H1 (cell line): Measurements from ENCODE around the gene COPA. TPM values are rescaled to one million over a fixed set of nuclear protein-coding genes. Genes with fewer than 3 reads are reported as not detected.

Source experiments
- CTCF ChIA-PET: fragments of 300-600 bp; sonication (Branson Sonifier 250); formaldehyde crosslinking; loops from one replicate; lab custom pipeline; 2021; ENCODE audit not compliant: partially characterized antibody; lab: Charles Lee
- POLR2A ChIA-PET: fragments of 300-600 bp; sonication (Branson Sonifier 250); formaldehyde crosslinking; loops from one replicate; lab custom pipeline; 2021; ENCODE audit warnings: inconsistent platforms; ENCODE audit not compliant: partially characterized antibody; lab: Charles Lee
- DNase-seq, 2 experiments: peaks; one replicate each; pipeline versions ENCODE4 v3.0.0 to v3.0.0-alpha.2; 2010 to 2022; ENCODE audit warnings: low spot score in 2 of 2, low read depth in 1 of 2, mixed read lengths in 1 of 2
- FAIRE-seq: peaks from 2 replicates; lab custom pipeline; 2011; peaks lifted over from hg19 to GRCh38; lab: Jason Lieb, UNC
- H2AFZ ChIP-seq: 2 replicates; pipeline ENCODE4 v1.8.1; 2012; ENCODE audit warnings: low read length, inconsistent platforms
- H2AK5ac ChIP-seq: 2 replicates; pipeline ENCODE4 v1.6.1; 2013; ENCODE audit warnings: low read depth, low read length
- H2BK120ac ChIP-seq: replicated peaks from 2 replicates; pipeline ENCODE3; 2013; ENCODE audit warnings: low read depth, low read length, inconsistent platforms
- H2BK12ac ChIP-seq: 2 replicates; pipeline ENCODE4 v1.6.1; 2013; ENCODE audit warnings: low read depth, low read length
- H2BK15ac ChIP-seq: 2 replicates; pipeline ENCODE4 v1.6.1; 2013; ENCODE audit warnings: low read length
- H2BK20ac ChIP-seq: 2 replicates; pipeline ENCODE4 v1.6.1; 2013; ENCODE audit warnings: low read length
- H2BK5ac ChIP-seq: 2 replicates; pipeline ENCODE4 v1.6.1; 2013; ENCODE audit warnings: low read depth, low read length
- H3K14ac ChIP-seq: 2 replicates; pipeline ENCODE4 v1.6.1; 2013; ENCODE audit warnings: inconsistent platforms; ENCODE audit not compliant: insufficient read length
- H3K18ac ChIP-seq: 2 replicates; pipeline ENCODE4 v1.6.1; 2013; ENCODE audit warnings: low read length; ENCODE audit errors: extremely low read depth
- H3K23ac ChIP-seq: 2 replicates; pipeline ENCODE4 v1.6.1; 2013; ENCODE audit warnings: inconsistent platforms; ENCODE audit not compliant: insufficient read length
- H3K23me2 ChIP-seq: 2 replicates; pipeline ENCODE4 v1.6.1; 2013; ENCODE audit warnings: low read depth, low read length
- H3K27ac ChIP-seq: 2 replicates; pipeline ENCODE4 v1.6.1; 2011; ENCODE audit warnings: low read depth, low read length, inconsistent platforms
- H3K27me3 ChIP-seq, 4 experiments: replicated peaks in 1 of 4; 1 replicate in 1 of 4; 2 replicates in 3 of 4; pipeline versions ENCODE4 v1.6.1 to v1.8.1; 2011 to 2013; ENCODE audit warnings: low read length in 3 of 4, mild to moderate bottlenecking in 3 of 4, inconsistent platforms in 2 of 4, mixed read lengths in 2 of 4, moderate library complexity in 1 of 4; ENCODE audit not compliant: control insufficient read depth in 3 of 4, insufficient read depth in 3 of 4; ENCODE audit errors: extremely low read depth in 1 of 4
- H3K36me3 ChIP-seq, 4 experiments: 2 replicates each; pipeline versions ENCODE4 v1.6.1 to v1.8.1; 2011 to 2013; ENCODE audit warnings: mild to moderate bottlenecking in 4 of 4, low read length in 3 of 4, moderate library complexity in 2 of 4, control low read depth in 1 of 4, inconsistent platforms in 1 of 4; ENCODE audit not compliant: insufficient read depth in 4 of 4, control insufficient read depth in 2 of 4
- H3K4ac ChIP-seq: replicated peaks from 2 replicates; pipeline ENCODE3; 2013; ENCODE audit warnings: low read length, low read depth, mixed read lengths, inconsistent platforms; ENCODE audit not compliant: insufficient read length
- H3K4me1 ChIP-seq, 4 experiments: replicated peaks in 1 of 4; 1 replicate in 1 of 4; 2 replicates in 3 of 4; pipeline versions ENCODE4 v1.6.1 to v1.8.1; 2011 to 2013; ENCODE audit warnings: low read length in 3 of 4, inconsistent platforms in 2 of 4, mixed read lengths in 1 of 4; ENCODE audit not compliant: insufficient read depth in 4 of 4, control insufficient read depth in 3 of 4
- H3K4me2 ChIP-seq, 2 experiments: 2 replicates each; pipeline versions ENCODE4 v1.6.1 to v1.8.1; 2011 to 2013; ENCODE audit warnings: low read depth in 2 of 2, low read length in 2 of 2, control low read depth in 1 of 2, inconsistent platforms in 1 of 2, mild to moderate bottlenecking in 1 of 2; ENCODE audit not compliant: insufficient read depth in 1 of 2
- H3K4me3 ChIP-seq, 4 experiments: fragments of 200-600, 300-600 bp in 1 of 4; sonication (generic), shearing (Covaris generic), sonication (Bioruptor Twin) in 1 of 4; 2 replicates each; pipeline versions ENCODE4 v1.5.1 to v1.8.1; 2011 to 2016; ENCODE audit warnings: low read length in 4 of 4, low read depth in 3 of 4, control low read depth in 2 of 4, inconsistent platforms in 2 of 4, mild to moderate bottlenecking in 2 of 4, mixed read lengths in 1 of 4, moderate library complexity in 1 of 4; ENCODE audit not compliant: insufficient read depth in 2 of 4; ENCODE audit errors: extremely low read depth in 1 of 4
- H3K56ac ChIP-seq: replicated peaks from 2 replicates; pipeline ENCODE3; 2013; ENCODE audit warnings: low read depth, mild to moderate bottlenecking, mixed read lengths, low read length, inconsistent platforms; ENCODE audit not compliant: insufficient read length
- H3K79me1 ChIP-seq: 2 replicates; pipeline ENCODE4 v1.6.1; 2013; ENCODE audit warnings: low read depth, low read length, control low read depth
- H3K79me2 ChIP-seq, 2 experiments: 2 replicates each; pipeline versions ENCODE4 v1.6.1 to v1.8.1; 2012 to 2013; ENCODE audit warnings: low read length in 2 of 2, mild to moderate bottlenecking in 2 of 2, inconsistent platforms in 1 of 2; ENCODE audit not compliant: insufficient read depth in 2 of 2, control insufficient read depth in 1 of 2
- H3K9ac ChIP-seq, 4 experiments: replicated peaks in 1 of 4; 1 replicate in 1 of 4; 2 replicates in 3 of 4; pipeline versions ENCODE4 v1.6.1 to v1.8.1; 2011 to 2013; ENCODE audit warnings: low read depth in 3 of 4, low read length in 3 of 4, control low read depth in 2 of 4, mild to moderate bottlenecking in 2 of 4, moderate library complexity in 2 of 4, inconsistent platforms in 1 of 4; ENCODE audit errors: extremely low read depth in 1 of 4
- H3K9me3 ChIP-seq, 2 experiments: 2 replicates each; pipeline versions ENCODE4 v1.6.1 to v1.8.1; 2012 to 2013; ENCODE audit warnings: mild to moderate bottlenecking in 2 of 2, moderate library complexity in 2 of 2, control low read depth in 1 of 2, inconsistent platforms in 1 of 2, low read depth in 1 of 2, low read length in 1 of 2, mixed read lengths in 1 of 2; ENCODE audit not compliant: insufficient read depth in 2 of 2
- H4K20me1 ChIP-seq, 2 experiments: replicated peaks in 1 of 2; 2 replicates each; pipeline versions ENCODE3 to v1.8.1; 2011 to 2013; ENCODE audit warnings: inconsistent platforms in 2 of 2, low read length in 2 of 2, mild to moderate bottlenecking in 1 of 2; ENCODE audit not compliant: insufficient read depth in 2 of 2, control insufficient read depth in 1 of 2
- H4K5ac ChIP-seq: 2 replicates; pipeline ENCODE4 v1.6.1; 2013; ENCODE audit warnings: low read length, low read depth, mixed read lengths, inconsistent platforms; ENCODE audit not compliant: insufficient read length
- H4K8ac ChIP-seq: 2 replicates; pipeline ENCODE4 v1.8.0; 2013; ENCODE audit warnings: mild to moderate bottlenecking, moderate library complexity, low read length, inconsistent platforms; ENCODE audit not compliant: insufficient read depth; ENCODE audit errors: extremely low read depth
- H4K91ac ChIP-seq: replicated peaks from 2 replicates; pipeline ENCODE3; 2013; ENCODE audit warnings: low read length, mixed read lengths, inconsistent platforms; ENCODE audit not compliant: insufficient read length
- ASH2L ChIP-seq: fragments of 200-600, 300-600 bp; sonication (generic); IDR thresholded peaks from one replicate; pipeline ENCODE4 v1.7.1; 2017; ENCODE audit warnings: low read length
- BACH1 ChIP-seq: IDR thresholded peaks from 2 replicates; pipeline ENCODE4 v1.6.1; 2012; ENCODE audit warnings: low read length, improper control_type of control experiment
- BRCA1 ChIP-seq: IDR thresholded peaks from 2 replicates; pipeline ENCODE4 v1.6.1; 2012; ENCODE audit warnings: low read depth, low read length, improper control_type of control experiment
- CHD2 ChIP-seq: IDR thresholded peaks from 2 replicates; pipeline ENCODE4 v1.6.1; 2012; ENCODE audit warnings: low read length, improper control_type of control experiment
- JUND ChIP-seq: IDR thresholded peaks from 2 replicates; pipeline ENCODE4 v1.6.1; 2011; ENCODE audit warnings: mild to moderate bottlenecking, improper control_type of control experiment, low read length
- KDM4A ChIP-seq: IDR thresholded peaks from one replicate; pipeline ENCODE4 v1.7.1; 2012; ENCODE audit warnings: low read depth, mild to moderate bottlenecking, moderate library complexity, low read length, inconsistent platforms; ENCODE audit not compliant: severe bottlenecking
- POLR2A ChIP-seq, 2 experiments: IDR thresholded peaks; 1 replicate in 1 of 2; 2 replicates in 1 of 2; pipeline ENCODE4 v1.6.1; 2011; ENCODE audit warnings: low read depth in 2 of 2, low read length in 2 of 2, mild to moderate bottlenecking in 2 of 2; ENCODE audit errors: control extremely low read depth in 1 of 2
- WGBS, 2 experiments: shearing (Covaris generic) in 1 of 2; methylation state at CpG; one replicate each; pipeline versions ENCODE4 v1.1.6 to v1.1.7; 2013 to 2015; ENCODE audit warnings: low lambda C conversion rate in 2 of 2, mixed read lengths in 2 of 2, inconsistent platforms in 1 of 2, low coverage in 1 of 2, missing lambda C conversion rate in 1 of 2; ENCODE audit not compliant: insufficient replicate concordance in 2 of 2, insufficient coverage in 1 of 2, insufficient read length in 1 of 2; ENCODE audit errors: extremely low coverage in 1 of 2, missing lambda C conversion rate in 1 of 2; 5-methylcytosine and 5-hydroxymethylcytosine counted together
- polyA plus RNA-seq, 7 experiments: library from polyadenylated mRNA; depleted of rRNA in 3 of 7; stranded (reverse) in 5 of 7; unstranded in 2 of 7; fragments of >200 nt in 5 of 7; fragments of 200-250 nt in 2 of 7; gene quantifications; 1 replicate in 5 of 7; 2 replicates in 1 of 7; 4 replicates in 1 of 7; pipeline versions ENCODE4 v1.2.1 to v1.2.3, GENCODE V29; 2011 to 2013; ENCODE audit warnings: missing spikeins in 2 of 7, mixed read lengths in 2 of 7
- total RNA-seq: library from RNA; stranded (reverse); fragmentation: NEBNext Ultra II Directional; extraction: Animal tissue kit (Norgen Biotek cat#: 25700); gene quantifications from 2 replicates; pipeline ENCODE4 v1.2.1, GENCODE V29; 2021

The COPA gene
- total and polyA plus RNA-seq, 2 of the 8 experiments (the other 6 are each of a cell fraction or from before 2014, with no cell fraction given) = 78.2 to 115 TPM

DNA sequence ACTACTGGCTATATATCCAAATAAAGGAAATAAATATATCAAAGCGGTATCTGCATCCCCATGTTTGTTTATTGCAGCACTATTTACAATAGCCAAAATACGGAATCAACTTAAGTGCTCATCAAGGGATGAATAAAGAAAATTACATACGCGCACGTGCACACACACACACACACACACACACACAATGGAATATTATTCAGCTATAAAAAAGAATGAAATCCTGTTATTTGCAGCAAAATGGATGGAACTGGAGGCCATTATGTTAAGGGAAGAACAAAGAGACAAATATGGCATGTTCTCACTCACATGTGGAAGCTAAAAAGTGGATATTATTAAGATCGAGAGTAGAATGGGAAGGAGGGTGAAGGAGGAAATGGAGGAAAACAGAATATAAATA lies 20.2 kb downstream of the COPA start:
- Histone ChIP-seq H3K4me3 (no peak overlapping the region), H3K4me1 (no peaks in the 10 kb centered on the region), H3K27me3 (no peaks in the 10 kb centered on the region), H2BK120ac (no peak overlapping the region), H3K4me2 (no peak overlapping the region), H3K27ac (no peak overlapping the region), H4K8ac (no peak overlapping the region), H2AK5ac (no peak overlapping the region), H2BK5ac (no peak overlapping the region), H2BK12ac (no peak overlapping the region), H3K18ac (no peak overlapping the region), H3K9ac (no peak overlapping the region), H4K20me1 (peaks cover 0 to 1% of the 10 kb centered on the region in 2 experiments), H2BK20ac (no peak overlapping the region), H3K9me3 (no peaks in the 10 kb centered on the region), H3K36me3 (peaks cover 10 to 53% (median 24%) of the 10 kb centered on the region in 4 experiments), H3K14ac (no peak overlapping the region), H2AFZ (no peak overlapping the region), H3K56ac (no peak overlapping the region), H4K5ac (no peak overlapping the region), H3K23ac (no peak overlapping the region), H3K23me2 (no peaks in the 10 kb centered on the region; the same call in 1 of the 2 replicates), H3K4ac (no peak overlapping the region), H2BK15ac (no peak overlapping the region), H3K79me1 (no peaks in the 10 kb centered on the region; the same call in 1 of the 2 replicates), H3K79me2 (peaks cover 0 to 5% of the 10 kb centered on the region in 2 experiments; a peak in 2 of 4 replicates), H4K91ac (no peak overlapping the region)
- CTCF ChIA-PET = interaction anchor here (1.2 to 2.4 kb wide), 2 partner anchors 31 to 66 kb away, joined by 3 to 8 read pairs; no protein-coding TSS in a partner anchor
- no peak for TF ChIP-seq JUND
- no peak for TF ChIP-seq CHD2
- TF ChIP-seq BACH1 = no peak
- TF ChIP-seq POLR2A (IDR thresholded peaks at IDR 0.05; ENCODE audit: control extremely low read depth in 1 of 2, low read depth in 2 of 2, low read length in 2 of 2) = no peak
- no peak for TF ChIP-seq BRCA1
- TF ChIP-seq KDM4A = no peak
- no peak for TF ChIP-seq ASH2L
- 96% methylated on average over 6 of the region's 6 CpGs; no CpG with 5 or more reads in 1 of the 2 experiments for WGBS, 2 experiments
- FAIRE-seq (no peak), DNase-seq (no peak)
- POLR2A ChIA-PET = no interaction called here
